Measurements from ENCODE around the gene APOL2. TPM values are rescaled to one million over a fixed set of nuclear protein-coding genes. Genes with fewer than 3 reads are reported as not detected.
A peak's percentile ranks its signal among the peaks of the same experiment; 100 is the strongest.
"Not testable (repeated sequence)": the region's sequence is repeated elsewhere in the genome, so short reads cannot be mapped to it uniquely, and the experiment has no call there.

The APOL2 gene
- total RNA-seq, 1 donor from 2014 or later: 77.2 TPM

- H3K27ac Mint-ChIP-seq (ENCODE audit: unreplicated experiment): no peak overlapping the region
- H3K4me3 Mint-ChIP-seq (ENCODE audit: unreplicated experiment): no peak overlapping the region
- peaks cover 4% of the 10 kb centered on the region for H3K27me3 Mint-ChIP-seq (ENCODE audit: low read depth, unreplicated experiment)
- H3K27me3 ChIP-seq (ENCODE audit: insufficient read depth, low read length): no peaks in the 10 kb centered on the region
- H3K9ac ChIP-seq (ENCODE audit: low read length): no peak overlapping the region
- TF ChIP-seq EZH2 (IDR thresholded peaks at IDR 0.05; ENCODE audit: insufficient read depth, low read length): no peak
- TF ChIP-seq CTCF (IDR thresholded peaks at IDR 0.05; ENCODE audit: insufficient read depth, low read depth, low read length): no peak
- peaks cover 8% of the 10 kb centered on the region for H3K4me1 ChIP-seq (ENCODE audit: insufficient read depth, low read length)
- no peaks in the 10 kb centered on the region for H3K79me2 ChIP-seq (ENCODE audit: insufficient read depth, low read length)
- H3K9me3 Mint-ChIP-seq (ENCODE audit: unreplicated experiment): no peaks in the 10 kb centered on the region
- H3K27ac ChIP-seq (ENCODE audit: low read depth, low read length): no peak overlapping the region
- no peak for FAIRE-seq
- peaks cover 13% of the 10 kb centered on the region for H3K36me3 Mint-ChIP-seq (ENCODE audit: low read depth, unreplicated experiment)
- peaks cover 10% of the 10 kb centered on the region for H4K20me1 ChIP-seq (ENCODE audit: insufficient read depth, low read length)
- H3K4me3 ChIP-seq (ENCODE audit: insufficient read depth, low read depth, low read length): no peak overlapping the region
- H3K4me2 ChIP-seq (ENCODE audit: low read length): no peak overlapping the region
- no peaks in the 10 kb centered on the region for H3K9me3 ChIP-seq (ENCODE audit: insufficient read depth, low read depth, low read length)
- DNase-seq (ENCODE audit: low read depth): no peak
- H3K4me1 Mint-ChIP-seq (ENCODE audit: low read depth, unreplicated experiment): peaks cover 31% of the 10 kb centered on the region
- no peak overlapping the region for H2AFZ ChIP-seq (ENCODE audit: low read depth, low read length)
- no peaks in the 10 kb centered on the region for H3K36me3 ChIP-seq (ENCODE audit: insufficient read depth, low read length)
These were observed 18.0 kb upstream of the APOL2 start for GRCh38 chr22:36257308-36257707.

- Histone ChIP-seq H3K9me3 (ENCODE audit: insufficient read depth, low read depth, low read length) (no peaks in the 10 kb centered on the region), H2AFZ (ENCODE audit: low read depth, low read length) (no peak overlapping the region), H3K4me1 (ENCODE audit: insufficient read depth, low read length) (peaks cover 8% of the 10 kb centered on the region), H3K9ac (ENCODE audit: low read length) (no peak overlapping the region), H3K36me3 (ENCODE audit: insufficient read depth, low read length) (no peaks in the 10 kb centered on the region), H4K20me1 (ENCODE audit: insufficient read depth, low read length) (peaks cover 8% of the 10 kb centered on the region), H3K27ac (ENCODE audit: low read depth, low read length) (no peak overlapping the region), H3K4me2 (ENCODE audit: low read length) (no peak overlapping the region), H3K4me3 (ENCODE audit: insufficient read depth, low read depth, low read length) (no peak overlapping the region), H3K79me2 (ENCODE audit: insufficient read depth, low read length) (no peaks in the 10 kb centered on the region), H3K27me3 (ENCODE audit: insufficient read depth, low read length) (no peaks in the 10 kb centered on the region)
- Mint-ChIP-seq H3K4me3 (ENCODE audit: unreplicated experiment) (no peak overlapping the region), H3K36me3 (ENCODE audit: low read depth, unreplicated experiment) (peaks cover 14% of the 10 kb centered on the region), H3K9me3 (ENCODE audit: unreplicated experiment) (peaks cover under 1% of the 10 kb centered on the region), H3K27ac (ENCODE audit: unreplicated experiment) (peak overlapping the region; percentile 15), H3K4me1 (ENCODE audit: low read depth, unreplicated experiment) (peaks cover 31% of the 10 kb centered on the region), H3K27me3 (ENCODE audit: low read depth, unreplicated experiment) (peaks cover 4% of the 10 kb centered on the region)
- TF ChIP-seq EZH2 (IDR thresholded peaks at IDR 0.05; ENCODE audit: insufficient read depth, low read length) (no peak), CTCF (IDR thresholded peaks at IDR 0.05; ENCODE audit: insufficient read depth, low read depth, low read length) (no peak)
- DNase-seq (ENCODE audit: low read depth): no peak
- no peak for FAIRE-seq
These were observed 17.2 kb upstream of the APOL2 start for GRCh38 chr22:36256478-36256877.

GRCh38 chr22:36255572-36255971 is 16.2 kb upstream of the APOL2 start:
- H3K4me3 Mint-ChIP-seq (ENCODE audit: unreplicated experiment); H3K9ac ChIP-seq (ENCODE audit: low read length); H2AFZ ChIP-seq (ENCODE audit: low read depth, low read length); H3K27me3 ChIP-seq (ENCODE audit: insufficient read depth, low read length); DNase-seq (ENCODE audit: low read depth); H3K9me3 Mint-ChIP-seq (ENCODE audit: unreplicated experiment); H3K4me3 ChIP-seq (ENCODE audit: insufficient read depth, low read depth, low read length); H3K27me3 Mint-ChIP-seq (ENCODE audit: low read depth, unreplicated experiment); H3K4me1 ChIP-seq (ENCODE audit: insufficient read depth, low read length); H3K9me3 ChIP-seq (ENCODE audit: insufficient read depth, low read depth, low read length); H3K79me2 ChIP-seq (ENCODE audit: insufficient read depth, low read length); H3K27ac Mint-ChIP-seq (ENCODE audit: unreplicated experiment); H3K36me3 ChIP-seq (ENCODE audit: insufficient read depth, low read length); H3K27ac ChIP-seq (ENCODE audit: low read depth, low read length); FAIRE-seq; H4K20me1 ChIP-seq (ENCODE audit: insufficient read depth, low read length); H3K4me2 ChIP-seq (ENCODE audit: low read length): not testable (repeated sequence)
- Mint-ChIP-seq H3K36me3 (ENCODE audit: low read depth, unreplicated experiment) (peaks cover 10% of the 10 kb centered on the region), H3K4me1 (ENCODE audit: low read depth, unreplicated experiment) (peaks cover 31% of the 10 kb centered on the region)

All from astrocyte (in vitro differentiated cells and primary cell).